Gastroesophageal sphincter (tissue), 3 donors: ENCODE measurements around the gene SFT2D2.

ENCODE experiments used
- CTCF ChIP-seq, 4 experiments: fragments of 200-600 bp in 2 of 4; fragments of 450-650 bp in 2 of 4; sonication (generic) in 1 of 4; IDR thresholded peaks; one replicate each; pipeline ENCODE4 v1.5.1; 2017 to 2019; ENCODE audit warnings: antibody characterized with exemption in 4 of 4, mild to moderate bottlenecking in 2 of 4, moderate library complexity in 2 of 4
- POLR2A ChIP-seq, 2 donors: fragments of 450-650 bp; IDR thresholded peaks; one replicate each; pipeline ENCODE4 v1.6.1; 2017; ENCODE audit warnings: antibody characterized with exemption in 2 of 2, mild to moderate bottlenecking in 2 of 2, moderate library complexity in 1 of 2
- POLR2AphosphoS5 ChIP-seq: sonication (generic); formaldehyde crosslinking; IDR thresholded peaks from one replicate; pipeline ENCODE4 v1.6.1; 2017; ENCODE audit warnings: antibody characterized with exemption

GRCh38 chr1:168195199-168196135, 30.3 kb upstream of the SFT2D2 start:
- TF ChIP-seq POLR2A (IDR thresholded peaks at IDR 0.05) (no peak), CTCF (IDR thresholded peaks at IDR 0.05) (no peak), POLR2AphosphoS5 (no peak)
